RCC 7860 (cell line): ENCODE results near the gene RAB29.
"Not testable (repeated sequence)": the region's sequence is repeated elsewhere in the genome, so short reads cannot be mapped to it uniquely, and the experiment has no call there.

Experiments used
- DNase-seq: peaks from one replicate; pipeline ENCODE4 v3.0.0-alpha.2; 2015; ENCODE audit warnings: low spot score
- FAIRE-seq: peaks from 2 replicates; lab custom pipeline; 2012; peaks lifted over from hg19 to GRCh38; lab: Jason Lieb, UNC

The RAB29 gene

GRCh38 chr1:205733438-205734175 lies 41.7 kb downstream of the RAB29 start:
- FAIRE-seq (no peak), DNase-seq (no peak)

- FAIRE-seq: no peak
- no peak for DNase-seq
Observed at GRCh38 chr1:205729945-205730610, 45.2 kb downstream of the RAB29 start.

GRCh38 chr1:205726619-205727125 lies 48.6 kb downstream of the RAB29 start:
- no peak for DNase-seq
- no peak for FAIRE-seq

GRCh38 chr1:205725514-205725913 lies 49.8 kb downstream of the RAB29 start:
- DNase-seq (no peak), FAIRE-seq (no peak)

GRCh38 chr1:205720740-205721139 lies 54.5 kb downstream of the RAB29 start:
- not testable (repeated sequence) for FAIRE-seq

GRCh38 chr1:205719762-205720161 lies 55.5 kb downstream of the RAB29 start:
- FAIRE-seq: no peak
- DNase-seq: no peak

More at GRCh38 chr1:205720740-205721139, 54.5 kb downstream of the RAB29 start:
- DNase-seq: not testable (repeated sequence)

- DNase-seq (no peak), FAIRE-seq (no peak)
Observed at GRCh38 chr1:205719015-205719414, 56.3 kb downstream of the RAB29 start.
